PC-9 (cell line): Measurements from ENCODE around the gene MPZL1. TPM values are rescaled to one million over a fixed set of nuclear protein-coding genes. Genes with fewer than 3 reads are reported as not detected.

ENCODE experiments used
- BruUV-seq: library from RNA; stranded (reverse); fragments of 400-500 nt; replicated peaks from 2 replicates; lab custom pipeline; 2021; lab: Mats Ljungman, UMichigan
- CTCF ChIA-PET: fragments of 300-600 bp; sonication (Branson Sonifier 250); formaldehyde crosslinking; loops from one replicate; lab custom pipeline; 2022; ENCODE audit warnings: antibody characterized with exemption; lab: Charles Lee
- POLR2A ChIA-PET: fragments of 300-600 bp; sonication (Branson Sonifier 250); formaldehyde crosslinking; loops from one replicate; lab custom pipeline; 2022; ENCODE audit warnings: antibody characterized with exemption; ENCODE audit not compliant: unreplicated experiment; lab: Charles Lee
- DNase-seq, 2 experiments: peaks; one replicate each; pipeline versions ENCODE4 v3.0.0 to v3.0.0-alpha.2; 2015 to 2022; ENCODE audit warnings: mixed read lengths in 1 of 2
- H2AFZ ChIP-seq: fragments of 200-600 bp; sonication (generic); 2 replicates; pipeline ENCODE4 v1.8.1; 2017; ENCODE audit warnings: antibody characterized with exemption
- H3F3A ChIP-seq: fragments of 200-600 bp; sonication (generic); 2 replicates; pipeline ENCODE4 v1.8.1; 2017; ENCODE audit warnings: antibody characterized with exemption, mild to moderate bottlenecking, low read depth; ENCODE audit not compliant: insufficient read depth
- H3K27ac ChIP-seq: fragments of 200-600 bp; sonication (generic); 2 replicates; pipeline ENCODE4 v1.6.1; 2016; ENCODE audit warnings: mixed run types
- H3K27me3 ChIP-seq: fragments of 200-600 bp; sonication (generic); 2 replicates; pipeline ENCODE4 v1.6.1; 2016; ENCODE audit warnings: low read depth, mixed run types; ENCODE audit not compliant: insufficient read depth
- H3K36me3 ChIP-seq: fragments of 200-600 bp; sonication (generic); 2 replicates; pipeline ENCODE4 v1.6.1; 2016; ENCODE audit warnings: low read depth, mixed run types
- H3K4me1 ChIP-seq: fragments of 200-600 bp; sonication (generic); replicated peaks from 2 replicates; pipeline ENCODE4 v1.6.1; 2016; ENCODE audit warnings: mixed run types; ENCODE audit not compliant: insufficient read depth
- H3K4me2 ChIP-seq: fragments of 200-600 bp; sonication (generic); 2 replicates; pipeline ENCODE4 v1.6.1; 2017; ENCODE audit warnings: mixed run types
- H3K4me3 ChIP-seq: fragments of 200-600 bp; sonication (generic); 2 replicates; pipeline ENCODE4 v1.6.1; 2016; ENCODE audit warnings: mixed run types
- H3K79me2 ChIP-seq: fragments of 200-600 bp; sonication (generic); 2 replicates; pipeline ENCODE4 v1.6.1; 2017; ENCODE audit warnings: low read depth, mixed run types
- H3K9me2 ChIP-seq: fragments of 200-600 bp; sonication (generic); 2 replicates; pipeline ENCODE4 v1.8.1; 2017; ENCODE audit warnings: mild to moderate bottlenecking; ENCODE audit not compliant: insufficient read depth
- H3K9me3 ChIP-seq: fragments of 200-600 bp; sonication (generic); 2 replicates; pipeline ENCODE4 v1.8.1; 2016; ENCODE audit warnings: low read depth; ENCODE audit not compliant: insufficient read depth
- H4K20me1 ChIP-seq: fragments of 200-600 bp; sonication (generic); 2 replicates; pipeline ENCODE4 v1.8.1; 2017; ENCODE audit not compliant: insufficient read depth
- EZH2 ChIP-seq: fragments of 200-600 bp; sonication (generic); IDR thresholded peaks from 2 replicates; pipeline ENCODE4 v1.8.0; 2017; ENCODE audit warnings: antibody characterized with exemption, low read depth
- intact Hi-C: fragments of 100-400 bp; cut with micrococcal nuclease; formaldehyde crosslinking; loops from one replicate; pipeline ENCODE4 v1.10.0; 2022; ENCODE audit not compliant: unreplicated experiment
- total RNA-seq: library from RNA; stranded (reverse); gene quantifications from 2 replicates; pipeline ENCODE4 v1.2.3, GENCODE V29; 2021
- TF ChIP-seq, protein P1 (sequence below): fragments of 200-600 bp; sonication (generic); conservative IDR thresholded peaks from 2 replicates; pipeline ENCODE4 v1.6.1; 2017; ENCODE audit warnings: mixed run types, antibody characterized with exemption, mild to moderate bottlenecking, moderate library complexity

MPZL1 gene
- total RNA-seq, 1 experiment from 2014 or later: 80.3 TPM

DNA sequence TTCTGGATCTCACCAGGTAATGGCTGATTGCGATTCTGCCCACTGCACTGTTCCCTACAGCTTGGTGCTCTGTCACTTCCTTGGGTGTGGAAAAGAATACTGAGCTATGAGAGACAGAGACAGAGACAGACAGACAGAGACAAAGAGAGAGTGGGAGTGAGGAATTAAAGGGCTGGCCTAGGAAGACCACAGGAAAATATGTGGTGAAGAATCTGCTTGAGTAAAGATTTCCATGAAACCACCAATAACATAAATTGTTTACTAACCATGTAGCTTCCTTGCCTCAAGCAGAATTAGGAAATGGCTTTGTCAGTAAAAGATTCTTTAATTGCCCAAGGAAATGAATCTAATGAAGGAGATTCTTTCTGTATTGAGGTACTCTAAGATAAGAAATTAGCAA is 54.4 kb downstream of the MPZL1 start:
- H4K20me1 ChIP-seq: no peaks in the 10 kb centered on the region
- no peaks in the 10 kb centered on the region for H3K27me3 ChIP-seq
- H3K4me3 ChIP-seq: no peak overlapping the region
- DNase-seq: no peak
- no peaks in the 10 kb centered on the region for H3K79me2 ChIP-seq
- H2AFZ ChIP-seq: no peak overlapping the region
- H3K4me1 ChIP-seq: no peaks in the 10 kb centered on the region
- intact Hi-C loops: no loop called here
- ChIA-PET POLR2A (no interaction called here), CTCF (interaction anchor here (0.6 kb wide), 1 partner anchor 306 kb away, joined by 4 read pairs; no protein-coding TSS in a partner anchor)
- H3K9me2 ChIP-seq: no peaks in the 10 kb centered on the region
- no peaks in the 10 kb centered on the region for H3F3A ChIP-seq
- no peak overlapping the region for H3K27ac ChIP-seq
- H3K9me3 ChIP-seq: no peaks in the 10 kb centered on the region
- peaks cover 42% of the 10 kb centered on the region; the same call in 1 of the 2 replicates for H3K36me3 ChIP-seq
- no TSS peak for BruUV-seq
- H3K4me2 ChIP-seq: no peak overlapping the region
- TF ChIP-seq, protein P1, sequence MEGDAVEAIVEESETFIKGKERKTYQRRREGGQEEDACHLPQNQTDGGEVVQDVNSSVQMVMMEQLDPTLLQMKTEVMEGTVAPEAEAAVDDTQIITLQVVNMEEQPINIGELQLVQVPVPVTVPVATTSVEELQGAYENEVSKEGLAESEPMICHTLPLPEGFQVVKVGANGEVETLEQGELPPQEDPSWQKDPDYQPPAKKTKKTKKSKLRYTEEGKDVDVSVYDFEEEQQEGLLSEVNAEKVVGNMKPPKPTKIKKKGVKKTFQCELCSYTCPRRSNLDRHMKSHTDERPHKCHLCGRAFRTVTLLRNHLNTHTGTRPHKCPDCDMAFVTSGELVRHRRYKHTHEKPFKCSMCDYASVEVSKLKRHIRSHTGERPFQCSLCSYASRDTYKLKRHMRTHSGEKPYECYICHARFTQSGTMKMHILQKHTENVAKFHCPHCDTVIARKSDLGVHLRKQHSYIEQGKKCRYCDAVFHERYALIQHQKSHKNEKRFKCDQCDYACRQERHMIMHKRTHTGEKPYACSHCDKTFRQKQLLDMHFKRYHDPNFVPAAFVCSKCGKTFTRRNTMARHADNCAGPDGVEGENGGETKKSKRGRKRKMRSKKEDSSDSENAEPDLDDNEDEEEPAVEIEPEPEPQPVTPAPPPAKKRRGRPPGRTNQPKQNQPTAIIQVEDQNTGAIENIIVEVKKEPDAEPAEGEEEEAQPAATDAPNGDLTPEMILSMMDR: no peak

DNA sequence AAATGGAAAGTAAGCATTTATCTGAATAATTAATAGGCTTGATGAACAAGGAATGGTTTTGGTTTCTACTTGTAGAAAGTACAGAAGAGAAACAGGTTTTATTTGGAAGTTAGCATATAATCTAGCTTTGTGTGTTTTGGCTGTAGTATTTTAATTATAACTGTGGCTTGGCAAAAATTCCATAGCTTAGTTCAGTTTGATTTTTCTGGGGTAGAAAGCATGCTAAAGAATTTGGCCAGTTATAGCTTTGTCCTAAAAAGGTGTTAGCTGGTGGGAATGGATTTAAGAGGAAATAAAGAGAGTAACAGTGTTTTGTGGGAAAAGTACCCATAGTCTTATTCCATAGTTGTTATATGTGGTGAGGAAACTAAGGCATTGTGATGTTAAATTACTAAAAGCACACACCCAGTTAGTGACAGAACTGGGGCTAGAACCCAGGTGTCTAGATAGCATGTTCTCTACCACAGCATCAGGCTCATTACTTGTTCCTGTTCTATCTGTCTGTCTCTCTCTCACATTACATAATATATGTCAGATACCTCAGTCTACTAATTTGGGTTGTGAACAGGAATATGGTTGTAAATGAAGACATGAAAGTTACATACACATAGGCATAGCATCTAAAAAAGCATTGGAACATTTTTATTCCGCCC is 55.0 kb downstream of the MPZL1 start:
- TF ChIP-seq, protein P1: no peak
- TF ChIP-seq EZH2: no peak
- Histone ChIP-seq H3K9me3 (no peaks in the 10 kb centered on the region), H3K36me3 (peaks cover 42% of the 10 kb centered on the region; the same call in 1 of the 2 replicates), H3F3A (no peaks in the 10 kb centered on the region), H3K79me2 (no peaks in the 10 kb centered on the region), H2AFZ (no peak overlapping the region), H3K4me3 (no peak overlapping the region), H3K27me3 (no peaks in the 10 kb centered on the region), H4K20me1 (no peaks in the 10 kb centered on the region), H3K4me1 (no peaks in the 10 kb centered on the region), H3K9me2 (no peaks in the 10 kb centered on the region), H3K27ac (no peak overlapping the region), H3K4me2 (no peak overlapping the region)
- CTCF ChIA-PET: no interaction called here
- BruUV-seq: no TSS peak
- POLR2A ChIA-PET: no interaction called here
- intact Hi-C loops: no loop called here
- no peak for DNase-seq

DNA sequence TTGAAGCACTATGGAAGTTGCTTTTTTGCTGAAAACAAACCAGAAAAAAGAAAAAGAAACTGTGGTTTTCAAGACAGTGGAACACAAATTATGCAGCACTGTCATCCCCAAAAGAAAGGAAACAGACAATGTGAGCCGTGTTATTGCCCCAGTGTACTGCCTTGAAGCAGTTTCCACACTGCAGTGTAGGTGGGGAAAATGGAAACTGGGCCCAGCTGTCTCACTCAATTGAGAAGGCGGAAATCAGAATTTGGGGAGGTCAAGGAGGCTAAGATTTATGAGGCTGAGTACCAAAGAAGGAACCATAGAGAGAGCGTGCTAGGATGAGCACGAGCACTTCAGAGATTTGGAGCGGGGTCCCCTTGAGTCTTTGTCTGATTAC is 55.5 kb downstream of the MPZL1 start:
- Histone ChIP-seq H3F3A (no peaks in the 10 kb centered on the region), H3K27ac (no peak overlapping the region), H3K4me3 (no peak overlapping the region), H3K27me3 (no peaks in the 10 kb centered on the region), H4K20me1 (no peaks in the 10 kb centered on the region), H3K79me2 (no peaks in the 10 kb centered on the region), H3K9me3 (no peaks in the 10 kb centered on the region), H3K4me1 (no peaks in the 10 kb centered on the region), H2AFZ (no peak overlapping the region), H3K4me2 (no peak overlapping the region), H3K36me3 (peaks cover 42% of the 10 kb centered on the region; the same call in 1 of the 2 replicates), H3K9me2 (no peaks in the 10 kb centered on the region)
- no TSS peak for BruUV-seq
- CTCF ChIA-PET: no interaction called here
- intact Hi-C loops: no loop called here
- POLR2A ChIA-PET: no interaction called here
- no peak for DNase-seq
- TF ChIP-seq EZH2: no peak
- TF ChIP-seq, protein P1: no peak
